Suprapubic skin (tissue), 3 donors: Measurements from ENCODE around the gene SPDYE1.

Source experiments
- EP300 ChIP-seq: sonication (generic); formaldehyde crosslinking; IDR thresholded peaks from one replicate; pipeline ENCODE4 v1.6.1; 2017; ENCODE audit warnings: antibody characterized with exemption
- POLR2A ChIP-seq, 2 donors: fragments of 450-650 bp; IDR thresholded peaks; one replicate each; pipeline ENCODE4 v1.6.1; 2017; ENCODE audit warnings: antibody characterized with exemption in 2 of 2, mild to moderate bottlenecking in 2 of 2, moderate library complexity in 2 of 2
- TF ChIP-seq, protein P1 (sequence below), 2 donors: fragments of 200-600 bp in 1 of 2; fragments of 450-650 bp in 1 of 2; sonication (generic) in 1 of 2; IDR thresholded peaks; one replicate each; pipeline ENCODE4 v1.5.1; 2016 to 2019; ENCODE audit warnings: antibody characterized with exemption in 2 of 2, mild to moderate bottlenecking in 1 of 2, moderate library complexity in 1 of 2

- TF ChIP-seq, protein P1, sequence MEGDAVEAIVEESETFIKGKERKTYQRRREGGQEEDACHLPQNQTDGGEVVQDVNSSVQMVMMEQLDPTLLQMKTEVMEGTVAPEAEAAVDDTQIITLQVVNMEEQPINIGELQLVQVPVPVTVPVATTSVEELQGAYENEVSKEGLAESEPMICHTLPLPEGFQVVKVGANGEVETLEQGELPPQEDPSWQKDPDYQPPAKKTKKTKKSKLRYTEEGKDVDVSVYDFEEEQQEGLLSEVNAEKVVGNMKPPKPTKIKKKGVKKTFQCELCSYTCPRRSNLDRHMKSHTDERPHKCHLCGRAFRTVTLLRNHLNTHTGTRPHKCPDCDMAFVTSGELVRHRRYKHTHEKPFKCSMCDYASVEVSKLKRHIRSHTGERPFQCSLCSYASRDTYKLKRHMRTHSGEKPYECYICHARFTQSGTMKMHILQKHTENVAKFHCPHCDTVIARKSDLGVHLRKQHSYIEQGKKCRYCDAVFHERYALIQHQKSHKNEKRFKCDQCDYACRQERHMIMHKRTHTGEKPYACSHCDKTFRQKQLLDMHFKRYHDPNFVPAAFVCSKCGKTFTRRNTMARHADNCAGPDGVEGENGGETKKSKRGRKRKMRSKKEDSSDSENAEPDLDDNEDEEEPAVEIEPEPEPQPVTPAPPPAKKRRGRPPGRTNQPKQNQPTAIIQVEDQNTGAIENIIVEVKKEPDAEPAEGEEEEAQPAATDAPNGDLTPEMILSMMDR (IDR thresholded peaks at IDR 0.05) = no peak
- TF ChIP-seq EP300 (no peak), POLR2A (IDR thresholded peaks at IDR 0.05) (no peak)
Observed at GRCh38 chr7:44057181-44057848, 59.6 kb downstream of the SPDYE1 start.
